Stomach smooth muscle (tissue), 2 donors: Measurements from ENCODE around the gene KRT72.

Experiments used
- H3K27ac ChIP-seq: one replicate; pipeline ENCODE4 v1.7.0; 2013; ENCODE audit warnings: mild to moderate bottlenecking, low read length, inconsistent platforms
- H3K27me3 ChIP-seq, 2 donors: one replicate each; pipeline ENCODE4 v1.7.0; 2013; ENCODE audit warnings: low read length in 2 of 2; ENCODE audit not compliant: insufficient read depth in 2 of 2, control insufficient read depth in 1 of 2
- H3K36me3 ChIP-seq, 2 donors: one replicate each; pipeline ENCODE4 v1.7.0; 2013; ENCODE audit warnings: low read length in 2 of 2; ENCODE audit not compliant: control insufficient read depth in 2 of 2, insufficient read depth in 2 of 2
- H3K4me1 ChIP-seq: one replicate; pipeline ENCODE4 v1.7.0; 2013; ENCODE audit warnings: low read length; ENCODE audit not compliant: control insufficient read depth, insufficient read depth
- H3K4me3 ChIP-seq, 2 donors: one replicate each; pipeline ENCODE4 v1.7.0; 2013; ENCODE audit warnings: low read length in 2 of 2
- H3K9ac ChIP-seq, 2 donors: one replicate each; pipeline ENCODE4 v1.7.0; 2013; ENCODE audit warnings: low read length in 2 of 2, mild to moderate bottlenecking in 1 of 2
- H3K9me3 ChIP-seq, 2 donors: one replicate each; pipeline ENCODE4 v1.7.0; 2013; ENCODE audit warnings: low read length in 2 of 2; ENCODE audit not compliant: control insufficient read depth in 2 of 2
- donor health status: healthy.
- donor health status: Pancreatic carcinoma.

The KRT72 gene

GRCh38 chr12:52561880-52562449 is 39.3 kb downstream of the KRT72 start:
- Histone ChIP-seq H3K36me3 (no peaks in the 10 kb centered on the region), H3K9ac (no peak overlapping the region), H3K4me1 (no peaks in the 10 kb centered on the region), H3K4me3 (no peak overlapping the region), H3K27ac (no peak overlapping the region), H3K9me3 (no peaks in the 10 kb centered on the region), H3K27me3 (peaks cover 0 to 8% of the 10 kb centered on the region in 2 donors)

GRCh38 chr12:52559979-52560378 is 41.3 kb downstream of the KRT72 start:
- H3K9ac ChIP-seq = no peak overlapping the region
- H3K27me3 ChIP-seq = peaks cover 0 to 2% of the 10 kb centered on the region in 2 donors
- no peaks in the 10 kb centered on the region for H3K4me1 ChIP-seq
- H3K9me3 ChIP-seq = no peaks in the 10 kb centered on the region
- H3K36me3 ChIP-seq = no peaks in the 10 kb centered on the region
- no peak overlapping the region for H3K27ac ChIP-seq
- H3K4me3 ChIP-seq = no peak overlapping the region

GRCh38 chr12:52558781-52559445 is 42.4 kb downstream of the KRT72 start:
- Histone ChIP-seq H3K27ac (no peak overlapping the region), H3K36me3 (no peaks in the 10 kb centered on the region), H3K4me3 (no peak overlapping the region), H3K4me1 (no peaks in the 10 kb centered on the region), H3K9me3 (no peaks in the 10 kb centered on the region), H3K27me3 (peaks cover 0 to under 1% of the 10 kb centered on the region in 2 donors), H3K9ac (no peak overlapping the region)

GRCh38 chr12:52557476-52557875 is 43.8 kb downstream of the KRT72 start:
- Histone ChIP-seq H3K9ac (no peak overlapping the region), H3K4me3 (no peak overlapping the region), H3K9me3 (no peaks in the 10 kb centered on the region), H3K27ac (no peak overlapping the region), H3K27me3 (no peaks in the 10 kb centered on the region), H3K4me1 (no peaks in the 10 kb centered on the region), H3K36me3 (no peaks in the 10 kb centered on the region)

DNA sequence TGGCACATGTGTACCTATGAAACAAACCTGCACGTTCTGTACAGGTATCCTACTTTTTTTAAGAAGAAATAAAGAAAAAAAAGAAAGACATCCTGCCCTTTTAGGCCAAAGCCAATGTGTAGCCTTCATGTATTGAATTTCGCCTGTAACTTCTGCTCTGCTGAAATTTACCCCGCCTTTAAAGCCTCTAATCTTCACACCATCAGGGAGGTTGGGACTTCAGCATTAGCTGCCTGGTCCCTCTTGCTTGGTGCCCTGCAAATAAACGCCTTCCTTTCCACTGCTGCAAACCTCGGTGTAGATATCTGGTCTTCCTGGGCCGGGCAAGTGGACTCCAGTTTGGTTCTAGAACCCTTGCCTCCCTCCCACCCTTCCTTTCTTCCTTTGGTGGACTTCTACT is 45.7 kb downstream of the KRT72 start:
- Histone ChIP-seq H3K9ac (no peak overlapping the region), H3K27ac (no peak overlapping the region), H3K36me3 (no peaks in the 10 kb centered on the region), H3K9me3 (no peaks in the 10 kb centered on the region), H3K4me1 (no peaks in the 10 kb centered on the region), H3K27me3 (no peaks in the 10 kb centered on the region), H3K4me3 (no peak overlapping the region)

GRCh38 chr12:52552681-52553195 is 48.5 kb downstream of the KRT72 start, which contains the start of gene KRT71:
Gene KRT71, minus strand, starts transcription at chr12:52553145. Its CDS starts 68 bp downstream, at chr12:52553077.
- Histone ChIP-seq H3K4me1 (no peaks in the 10 kb centered on the region), H3K27ac (no peak within 1 kb of the TSS), H3K4me3 (no peak within 1 kb of the TSS), H3K9ac (no peak within 1 kb of the TSS), H3K9me3 (no peaks in the 10 kb centered on the region), H3K36me3 (no peaks in the 10 kb centered on the region), H3K27me3 (no peaks in the 10 kb centered on the region)

DNA sequence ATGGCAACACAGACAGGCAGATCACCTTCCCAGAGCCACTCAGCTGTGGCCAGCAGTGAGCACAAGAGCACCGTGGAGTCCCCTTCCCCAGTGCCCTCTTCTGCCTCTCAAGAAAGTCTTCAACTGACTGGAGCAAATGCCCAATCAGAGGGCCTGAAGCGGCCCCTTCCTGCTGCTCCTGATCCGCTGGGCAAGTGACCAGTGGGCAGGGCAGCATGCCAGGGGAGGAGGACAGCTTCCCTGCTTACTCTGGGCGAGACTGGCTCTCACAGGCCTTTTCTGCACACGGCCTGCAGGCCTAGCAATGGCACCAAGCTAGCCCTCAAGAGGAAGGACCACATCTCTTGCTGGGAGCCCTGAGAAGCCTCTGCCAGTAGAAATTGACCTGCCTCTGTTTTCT is 49.2 kb downstream of the KRT72 start:
- H3K4me1 ChIP-seq = no peaks in the 10 kb centered on the region
- H3K9me3 ChIP-seq = no peaks in the 10 kb centered on the region
- H3K27me3 ChIP-seq = no peaks in the 10 kb centered on the region
- no peak overlapping the region for H3K9ac ChIP-seq
- H3K27ac ChIP-seq = no peak overlapping the region
- H3K4me3 ChIP-seq = no peak overlapping the region
- H3K36me3 ChIP-seq = no peaks in the 10 kb centered on the region

- Histone ChIP-seq H3K27ac (no peak overlapping the region), H3K36me3 (no peaks in the 10 kb centered on the region), H3K9ac (no peak overlapping the region)
Measured at GRCh38 chr12:52551216-52551865, 49.9 kb downstream of the KRT72 start.

DNA sequence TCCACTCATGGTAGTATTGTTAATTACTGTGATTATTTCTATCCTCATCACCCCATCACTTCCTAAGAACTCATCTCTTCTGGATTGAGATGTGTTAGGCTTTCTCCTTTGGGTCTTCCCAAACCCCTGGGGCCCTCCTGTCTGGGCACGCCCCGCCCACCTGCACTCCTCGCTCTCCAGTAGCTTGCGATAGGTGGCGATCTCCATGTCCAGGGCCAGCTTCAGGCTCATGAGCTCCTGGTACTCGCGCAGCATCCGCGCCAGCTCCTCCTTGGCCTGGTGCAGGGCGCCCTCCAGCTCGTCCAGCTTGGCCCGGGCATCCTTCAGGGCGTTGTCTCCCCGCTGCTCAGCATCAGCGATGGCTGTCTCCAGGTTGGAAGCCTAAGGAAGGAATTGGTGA is 55.1 kb downstream of the KRT72 start:
- no peak overlapping the region for H3K4me3 ChIP-seq
- no peak overlapping the region for H3K27ac ChIP-seq
- no peaks in the 10 kb centered on the region for H3K9me3 ChIP-seq
- no peaks in the 10 kb centered on the region for H3K36me3 ChIP-seq
- no peaks in the 10 kb centered on the region for H3K4me1 ChIP-seq
- H3K9ac ChIP-seq = no peak overlapping the region
- no peaks in the 10 kb centered on the region for H3K27me3 ChIP-seq

More at GRCh38 chr12:52551216-52551865, 49.9 kb downstream of the KRT72 start:
- H3K4me3 ChIP-seq = no peak overlapping the region
- H3K27me3 ChIP-seq = no peaks in the 10 kb centered on the region
- H3K9me3 ChIP-seq = no peaks in the 10 kb centered on the region
- H3K4me1 ChIP-seq = no peaks in the 10 kb centered on the region

DNA sequence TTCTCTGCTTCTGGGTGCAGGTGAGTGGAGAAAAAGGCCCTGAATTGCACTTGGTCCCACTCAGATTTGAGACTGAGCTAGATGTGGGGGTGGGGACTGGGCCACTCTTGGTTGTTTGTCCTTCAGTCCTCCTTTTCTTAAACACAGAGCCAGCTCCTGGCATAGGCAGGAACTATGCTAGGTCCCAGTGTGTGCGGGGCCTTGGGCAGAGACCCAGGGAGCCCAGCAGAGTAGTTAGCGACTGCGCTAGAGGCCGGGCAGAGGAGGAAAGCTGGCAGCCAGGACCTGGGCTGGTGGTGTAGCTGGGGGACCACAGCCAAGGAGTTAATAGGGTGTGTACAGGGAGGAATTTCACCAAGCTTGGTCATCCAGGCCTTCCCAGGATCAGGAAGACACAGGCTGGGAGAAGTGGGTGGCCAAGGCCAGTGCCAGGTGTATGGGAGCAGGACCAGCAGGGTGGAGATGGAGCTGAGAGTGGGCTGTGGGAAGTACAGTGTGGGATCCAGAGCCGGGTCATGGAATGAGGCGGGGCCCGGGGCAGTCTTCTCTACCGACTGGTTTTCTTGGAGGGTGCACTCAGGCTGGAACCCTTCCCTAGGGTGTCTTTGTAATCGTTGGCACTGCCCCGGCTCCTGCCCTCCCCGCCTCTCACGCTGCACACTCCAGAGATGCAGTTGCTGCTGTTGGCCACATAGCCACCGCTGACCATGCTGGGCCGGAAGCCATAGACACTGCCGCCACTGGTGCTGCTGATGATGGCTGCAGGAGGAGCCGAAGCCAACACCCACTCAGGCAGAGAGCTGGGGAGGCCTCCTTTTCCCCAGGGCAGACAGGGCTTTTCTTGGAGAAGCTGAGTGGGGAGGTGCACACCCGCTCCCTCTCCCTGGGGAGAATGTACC is 57.0 kb downstream of the KRT72 start:
- Histone ChIP-seq H3K4me3 (no peak overlapping the region), H3K36me3 (no peaks in the 10 kb centered on the region), H3K27me3 (no peaks in the 10 kb centered on the region), H3K4me1 (peaks cover 12% of the 10 kb centered on the region), H3K9me3 (no peaks in the 10 kb centered on the region), H3K27ac (no peak overlapping the region), H3K9ac (no peak overlapping the region)
